Measurements from ENCODE around the gene CFAP46. TPM values are rescaled to one million over a fixed set of nuclear protein-coding genes. Genes with fewer than 3 reads are reported as not detected.
"Not testable (repeated sequence)": the region's sequence is repeated elsewhere in the genome, so short reads cannot be mapped to it uniquely, and the experiment has no call there.

CFAP46 gene
- total and polyA plus RNA-seq, 12 donors, result 0.15 to 5.5 (median 1.1) TPM; not detected in 3

DNA sequence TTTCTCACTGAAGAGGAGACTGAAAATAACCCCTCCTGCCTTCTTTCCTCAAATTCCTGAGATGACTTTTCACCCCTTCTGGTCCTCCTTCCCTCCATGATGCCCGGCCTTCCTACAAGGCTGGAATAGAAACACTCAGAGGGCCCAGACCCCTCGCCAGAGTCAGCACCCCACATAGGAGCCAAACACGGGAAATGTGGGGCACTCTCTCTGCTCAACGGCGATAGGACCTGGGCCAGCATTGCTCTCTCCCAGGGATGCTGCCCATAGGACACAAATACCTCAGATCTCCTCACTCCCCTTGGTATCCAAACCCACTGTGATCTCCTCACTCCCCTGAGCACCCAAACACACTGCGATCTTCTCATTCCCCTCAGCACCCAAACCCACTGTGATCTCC, 7.4 kb downstream of the CFAP46 start:
- TF ChIP-seq CTCF (IDR thresholded peaks at IDR 0.05), result no peak
- peaks cover 7% of the 10 kb centered on the region for H3K27me3 ChIP-seq
- intact Hi-C loops (cut with DNase I), result no loop called here
- no peak overlapping the region for H3K27ac ChIP-seq
- no peaks in the 10 kb centered on the region for H3K36me3 ChIP-seq (replicated peaks in 1 of 2)
- no peak overlapping the region for H3K4me3 ChIP-seq
- H3K9me3 ChIP-seq (replicated peaks in 1 of 3), result no peaks in the 10 kb centered on the region
- H3K4me1 ChIP-seq (replicated peaks in 1 of 2), result no peaks in the 10 kb centered on the region
- WGBS, 4 donors, result 70 to 95% (median 79%) methylated on average over 5 to 6 of the region's 6 CpGs
- no peak for DNase-seq

GRCh38 chr10:132933308-132934042, 8.9 kb downstream of the CFAP46 start:
- TF ChIP-seq CTCF (IDR thresholded peaks at IDR 0.05) (no peak), POLR2A (IDR thresholded peaks at IDR 0.05) (no peak)
- 87 to 94% (median 90%) methylated on average over 20 to 30 of the region's 30 CpGs for WGBS, 4 donors
- H3K4me1 ChIP-seq (replicated peaks in 1 of 2), result no peaks in the 10 kb centered on the region
- no peaks in the 10 kb centered on the region for H3K9me3 ChIP-seq (replicated peaks in 1 of 3)
- no peak overlapping the region for H3K27ac ChIP-seq
- H3K4me3 ChIP-seq, result no peak overlapping the region
- intact Hi-C loops (cut with DNase I), result no loop called here
- no peaks in the 10 kb centered on the region for H3K27me3 ChIP-seq
- DNase-seq, result no peak
- H3K36me3 ChIP-seq (replicated peaks in 1 of 2), result no peaks in the 10 kb centered on the region

DNA sequence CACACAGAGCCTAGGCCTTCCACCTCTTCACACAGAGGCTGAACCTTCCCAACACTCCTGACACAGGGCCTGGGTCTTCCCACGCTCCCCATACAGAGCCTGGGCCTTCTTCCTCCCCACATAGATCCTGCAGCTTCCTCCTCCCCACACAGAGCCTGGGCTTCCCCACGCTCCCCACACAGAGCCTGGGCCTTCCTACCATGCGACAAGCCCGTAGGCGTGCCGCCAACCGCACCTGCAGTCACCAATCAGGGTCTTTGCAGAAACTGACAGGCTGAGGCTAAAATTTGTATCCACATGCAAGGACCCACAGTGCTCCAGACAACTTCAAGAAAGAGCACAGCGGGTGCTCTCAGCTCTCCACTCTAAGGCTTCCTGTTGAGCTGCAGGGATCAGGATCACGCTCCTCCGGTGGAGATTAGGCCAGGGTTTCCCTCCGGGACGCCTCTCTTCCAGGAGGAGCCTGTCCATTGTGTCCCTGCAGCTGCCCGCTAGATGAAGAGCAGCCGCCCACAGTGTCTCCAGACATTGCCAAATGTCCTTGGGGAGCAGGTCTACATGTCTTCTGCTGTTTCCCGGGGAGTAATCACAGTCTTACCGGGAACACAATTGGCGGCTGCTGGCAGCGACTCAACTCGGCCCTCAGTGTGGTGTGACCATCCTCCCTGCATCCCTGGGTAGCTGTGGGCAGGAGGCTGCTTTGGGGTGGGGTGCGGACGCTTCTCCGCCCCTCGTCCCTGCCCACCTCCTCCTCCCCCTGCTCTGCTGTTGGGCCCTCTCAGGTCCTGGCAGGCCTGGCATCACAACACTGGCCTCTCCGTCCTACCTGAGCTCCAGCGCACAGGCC, 9.7 kb downstream of the CFAP46 start:
- WGBS, 4 donors, result 90 to 92% (median 91%) methylated on average over 7 to 25 of the region's 25 CpGs
- no peak for DNase-seq

DNA sequence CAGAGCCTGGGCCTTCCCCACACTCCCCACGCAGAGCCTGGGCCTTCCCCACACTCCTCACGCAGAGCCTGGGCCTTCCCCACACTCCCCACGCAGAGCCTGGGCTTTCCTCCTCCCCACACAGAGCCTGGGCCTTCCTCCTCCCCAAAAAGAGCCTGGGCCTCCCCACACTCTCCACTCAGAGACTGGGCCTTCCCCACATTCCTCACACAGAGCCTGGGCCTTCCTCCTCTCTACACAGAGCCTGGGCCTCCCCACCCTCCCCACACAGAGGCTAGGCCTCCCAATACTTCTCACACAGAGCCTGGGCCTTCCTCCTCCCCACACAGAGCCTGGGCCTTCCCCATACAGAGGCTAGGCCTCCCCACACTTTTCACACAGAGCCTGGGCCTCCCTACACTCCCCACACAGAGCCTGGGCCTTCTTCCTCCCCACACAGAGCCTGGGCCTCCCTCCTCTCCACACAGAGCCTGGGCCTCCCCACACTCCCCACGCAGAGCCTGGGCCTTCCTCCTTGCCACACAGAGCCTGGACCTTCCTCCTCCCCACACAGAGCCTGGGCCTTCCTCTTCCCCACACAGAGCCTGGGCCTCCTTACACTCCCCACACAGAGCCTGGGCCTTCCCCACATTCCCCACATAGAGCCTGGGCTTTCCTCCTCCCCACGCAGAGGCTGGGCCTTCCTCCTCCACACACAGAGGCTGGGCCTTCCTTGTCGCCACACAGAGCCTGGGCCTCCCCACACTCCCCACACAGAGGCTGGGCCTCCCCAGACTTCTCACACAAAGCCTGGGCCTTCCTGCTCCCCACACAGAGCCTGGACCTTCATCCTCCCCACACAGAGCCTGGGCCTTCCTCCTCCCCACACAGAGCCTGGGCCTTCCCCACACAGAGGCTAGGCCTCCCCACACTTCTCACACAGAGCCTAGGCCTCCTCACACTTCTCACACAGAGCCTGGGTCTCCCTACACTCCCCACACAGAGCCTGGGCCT, 10.8 kb downstream of the CFAP46 start:
- H3K4me1 ChIP-seq (replicated peaks in 1 of 2); H3K9me3 ChIP-seq (replicated peaks in 1 of 3); H3K36me3 ChIP-seq (replicated peaks in 1 of 2); H3K27ac ChIP-seq; DNase-seq; H3K4me3 ChIP-seq; H3K27me3 ChIP-seq; intact Hi-C loops (cut with DNase I): not testable (repeated sequence)
- 77 to 86% (median 79%) methylated on average over 3 to 6 of the region's 6 CpGs for WGBS, 4 donors

More for the DNA sequence above, 9.7 kb downstream of the CFAP46 start:
- TF ChIP-seq POLR2A (IDR thresholded peaks at IDR 0.05), result no peak
- TF ChIP-seq CTCF (IDR thresholded peaks at IDR 0.05), result no peak
- intact Hi-C loops (cut with DNase I), result no loop called here
- Histone ChIP-seq H3K9me3 (replicated peaks in 1 of 3) (no peaks in the 10 kb centered on the region), H3K27ac (no peak overlapping the region), H3K4me1 (replicated peaks in 1 of 2) (no peaks in the 10 kb centered on the region), H3K4me3 (no peak overlapping the region), H3K36me3 (replicated peaks in 1 of 2) (no peaks in the 10 kb centered on the region), H3K27me3 (no peaks in the 10 kb centered on the region)

GRCh38 chr10:132930701-132931100, 11.7 kb downstream of the CFAP46 start:
- DNase-seq; H3K4me3 ChIP-seq; H3K27ac ChIP-seq; H3K27me3 ChIP-seq; H3K9me3 ChIP-seq (replicated peaks in 1 of 3); intact Hi-C loops (cut with DNase I); H3K4me1 ChIP-seq (replicated peaks in 1 of 2); H3K36me3 ChIP-seq (replicated peaks in 1 of 2): not testable (repeated sequence)
- 33 to 71% (median 67%) methylated on average over 1 of the region's 3 CpGs; no CpG with 5 or more reads in 1 of the 4 donors for WGBS, 4 donors

All from adrenal gland (tissue), 12 donors.